ENCODE results near the gene SLC46A2. TPM values are rescaled to one million over a fixed set of nuclear protein-coding genes. Genes with fewer than 3 reads are reported as not detected.

The SLC46A2 gene
- total RNA-seq = not detected

DNA sequence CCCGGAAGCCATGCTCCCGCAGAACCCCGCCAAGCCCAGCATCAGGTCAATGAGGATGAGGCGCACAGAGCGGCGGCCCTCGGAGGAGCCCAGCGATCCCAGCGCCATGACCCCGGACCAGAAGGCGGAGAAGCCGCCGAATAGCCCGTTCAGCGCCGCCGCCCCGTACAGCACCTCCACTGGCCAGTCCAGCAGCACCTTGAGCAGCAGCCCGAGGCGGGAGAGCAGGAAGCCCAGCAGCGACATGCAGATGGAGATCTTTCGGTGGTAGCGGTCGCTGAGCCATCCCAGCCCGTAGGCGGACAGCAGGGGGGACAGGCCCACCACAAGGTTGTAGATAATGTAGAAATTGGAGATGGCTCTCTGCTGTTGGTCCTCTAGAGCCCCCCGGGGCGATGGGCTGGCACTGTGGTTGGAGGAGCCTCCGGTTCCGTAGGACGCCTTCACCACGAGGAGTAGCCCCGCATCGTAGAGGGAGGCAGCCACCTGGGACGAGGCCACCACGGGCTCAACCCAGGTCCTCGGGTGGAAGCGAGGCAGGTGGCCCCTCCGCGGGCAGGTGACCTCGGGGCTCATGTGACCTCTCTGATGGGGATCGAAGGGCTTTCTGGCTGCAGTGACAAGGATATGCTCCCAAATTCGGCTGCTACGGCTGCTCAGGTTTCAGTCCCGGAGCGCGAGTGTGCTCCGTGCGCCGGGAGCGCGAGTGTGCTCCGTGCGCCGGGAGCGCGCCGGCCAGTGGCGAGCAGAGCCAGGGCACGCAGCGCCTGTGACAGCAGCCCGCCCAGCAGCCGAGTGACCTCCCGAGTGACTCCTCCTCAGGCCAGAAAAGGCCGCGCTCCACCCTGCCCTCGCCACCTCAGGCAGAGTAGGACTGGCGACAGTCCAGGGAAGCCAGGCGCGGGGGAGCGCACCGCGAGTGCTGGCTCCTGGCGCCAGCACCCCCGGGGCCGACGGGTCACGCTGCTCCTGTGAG lies at the start of gene SLC46A2:
Gene SLC46A2 (minus strand): TSS at position 771 of the 976 bp plus-strand sequence. CDS start 195 bp downstream, at position 576.
- H3K27me3 Mint-ChIP-seq = peaks cover 26% of the 10 kb centered on the region
- ATAC-seq (replicated peaks) = no peak
- H3K4me1 Mint-ChIP-seq = no peaks in the 10 kb centered on the region
- no peak within 1 kb of the TSS for H3K27ac Mint-ChIP-seq
- no peak within 1 kb of the TSS for H3K4me3 Mint-ChIP-seq
- no peaks in the 10 kb centered on the region for H3K36me3 Mint-ChIP-seq (ENCODE audit: low read depth)
- H3K9me3 Mint-ChIP-seq = no peaks in the 10 kb centered on the region

- Mint-ChIP-seq H3K9me3 (no peaks in the 10 kb centered on the region), H3K4me3 (no peak overlapping the region), H3K36me3 (ENCODE audit: low read depth) (no peaks in the 10 kb centered on the region), H3K27me3 (peaks cover 26% of the 10 kb centered on the region), H3K27ac (no peak overlapping the region), H3K4me1 (no peaks in the 10 kb centered on the region)
- no peak for ATAC-seq (replicated peaks)
Observed at GRCh38 chr9:112939418-112939817, 48.7 kb upstream of the SLC46A2 start.

- ATAC-seq (replicated peaks) = no peak
- H3K36me3 Mint-ChIP-seq (ENCODE audit: low read depth) = no peaks in the 10 kb centered on the region
Observed at GRCh38 chr9:112933696-112934095, 43.0 kb upstream of the SLC46A2 start.

DNA sequence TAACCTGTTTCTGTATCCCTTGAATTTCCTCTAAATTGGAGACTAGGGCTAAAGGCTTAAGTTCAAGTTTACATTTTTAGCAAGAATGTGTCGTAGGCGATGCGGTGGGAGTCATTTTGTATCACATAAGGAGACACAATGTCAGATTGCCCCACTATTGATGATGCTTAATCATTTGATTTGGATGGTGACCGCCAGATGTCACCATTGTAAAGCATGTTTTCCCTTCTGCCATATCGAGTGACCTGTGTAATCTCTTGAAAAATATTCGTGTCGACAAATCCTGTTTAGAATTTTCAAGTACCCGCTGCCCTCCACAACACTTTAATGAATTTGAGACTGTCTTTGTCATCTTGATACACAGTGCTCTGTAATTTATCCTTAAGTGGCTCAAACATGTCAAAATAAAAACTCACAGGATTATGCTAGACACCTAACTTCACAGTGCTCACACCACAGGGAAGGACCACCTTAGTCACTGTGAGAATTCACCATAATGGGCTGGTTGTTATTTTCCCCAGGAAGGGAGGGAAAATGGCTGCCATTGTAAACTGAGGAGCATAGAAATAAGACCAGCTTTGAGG lies 34.5 kb upstream of the SLC46A2 start:
- peaks cover 20% of the 10 kb centered on the region for H3K27me3 Mint-ChIP-seq
- no peaks in the 10 kb centered on the region for H3K36me3 Mint-ChIP-seq (ENCODE audit: low read depth)
- peak; percentile 40 for ATAC-seq (replicated peaks)
- no peaks in the 10 kb centered on the region for H3K4me1 Mint-ChIP-seq
- H3K27ac Mint-ChIP-seq = no peak overlapping the region
- H3K4me3 Mint-ChIP-seq = no peak overlapping the region
- no peaks in the 10 kb centered on the region for H3K9me3 Mint-ChIP-seq

More at GRCh38 chr9:112933696-112934095, 43.0 kb upstream of the SLC46A2 start:
- peaks cover 24% of the 10 kb centered on the region for H3K27me3 Mint-ChIP-seq
- H3K9me3 Mint-ChIP-seq = no peaks in the 10 kb centered on the region
- no peak overlapping the region for H3K4me3 Mint-ChIP-seq
- no peaks in the 10 kb centered on the region for H3K4me1 Mint-ChIP-seq
- no peak overlapping the region for H3K27ac Mint-ChIP-seq

DNA sequence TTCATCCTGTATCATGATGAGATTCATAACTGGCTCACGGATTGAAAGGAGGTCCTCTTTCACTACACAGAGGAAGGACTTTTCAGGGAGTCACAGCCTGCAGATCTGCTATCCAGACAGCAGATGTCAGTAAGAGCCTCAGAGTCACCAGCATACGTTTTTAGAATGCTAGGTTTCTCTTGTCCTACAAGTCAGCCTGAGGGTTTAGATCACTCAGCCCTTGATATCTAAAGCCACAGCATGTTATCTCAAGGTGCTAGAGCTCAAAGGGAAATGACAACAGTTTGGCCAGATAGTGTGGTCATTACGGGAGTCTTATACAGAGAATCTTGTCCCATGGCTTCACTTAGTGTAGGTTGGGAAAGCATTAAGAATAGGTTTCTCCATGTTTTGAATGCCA lies 30.9 kb upstream of the SLC46A2 start:
- Mint-ChIP-seq H3K36me3 (ENCODE audit: low read depth) (no peaks in the 10 kb centered on the region), H3K27ac (no peak overlapping the region), H3K4me1 (no peaks in the 10 kb centered on the region), H3K4me3 (no peak overlapping the region), H3K27me3 (peaks cover 23% of the 10 kb centered on the region), H3K9me3 (no peaks in the 10 kb centered on the region)
- ATAC-seq (replicated peaks) = no peak

DNA sequence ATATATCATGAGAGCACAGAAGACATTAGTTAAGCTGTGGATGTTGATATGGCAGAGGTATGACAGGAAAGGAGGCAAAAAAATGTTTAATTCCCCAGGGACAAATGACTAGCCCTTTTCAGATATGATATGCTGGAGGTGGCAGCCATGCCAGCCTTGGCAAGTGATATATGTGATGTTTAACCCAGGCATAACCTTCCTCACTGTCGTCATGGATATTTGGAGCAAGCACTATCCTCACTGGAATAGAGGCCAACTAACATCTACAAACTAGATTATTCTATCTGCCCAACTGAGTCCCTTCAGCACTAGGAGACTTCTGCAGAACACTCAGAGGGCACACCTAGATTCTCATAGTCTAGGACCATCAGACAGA lies 27.3 kb upstream of the SLC46A2 start:
- Mint-ChIP-seq H3K27ac (no peak overlapping the region), H3K9me3 (no peaks in the 10 kb centered on the region), H3K36me3 (ENCODE audit: low read depth) (no peaks in the 10 kb centered on the region), H3K4me3 (no peak overlapping the region), H3K27me3 (peaks cover 24% of the 10 kb centered on the region), H3K4me1 (no peaks in the 10 kb centered on the region)
- ATAC-seq (replicated peaks) = no peak

DNA sequence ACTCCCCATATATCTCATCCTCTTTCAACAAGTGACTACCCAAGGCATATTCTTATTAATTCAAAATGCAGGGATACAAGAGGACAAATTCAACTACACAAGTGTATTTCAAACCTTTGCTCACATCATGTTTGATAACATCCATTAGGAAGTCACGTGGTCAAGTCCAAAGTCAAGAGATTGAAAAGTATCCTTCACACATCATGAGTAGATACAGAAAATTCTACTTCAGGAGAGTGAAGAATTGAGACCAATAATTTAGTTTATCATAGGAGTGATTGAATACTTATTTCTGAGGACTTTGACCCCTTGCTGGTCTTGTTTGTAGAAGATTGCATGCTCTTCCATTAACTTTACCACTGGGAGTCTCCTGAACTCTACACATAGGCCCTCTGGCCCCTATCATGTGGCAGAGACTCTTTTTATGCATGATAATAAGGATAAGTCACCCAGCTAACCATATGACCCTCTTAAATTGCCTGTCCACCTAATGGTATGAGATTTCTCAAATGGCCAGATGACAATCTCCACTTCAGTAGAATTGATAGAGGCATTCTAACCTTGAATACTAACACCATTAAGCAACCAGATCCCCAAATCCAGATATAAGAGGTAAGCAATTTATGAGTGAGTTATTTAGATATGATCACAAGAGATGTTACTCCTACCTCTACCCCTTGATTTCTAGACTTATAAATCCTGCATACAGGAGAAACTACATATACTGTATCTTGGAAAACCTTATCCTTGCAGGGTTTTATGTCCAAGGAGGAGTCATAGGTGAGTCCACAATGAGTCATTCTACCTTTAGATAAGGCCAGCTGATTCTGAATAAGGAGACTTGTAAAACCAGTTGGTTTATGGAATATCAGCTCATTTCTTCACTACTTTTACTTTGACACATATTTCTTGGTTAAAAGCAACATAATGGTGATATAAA lies 26.6 kb upstream of the SLC46A2 start:
- no peaks in the 10 kb centered on the region for H3K9me3 Mint-ChIP-seq
- no peak overlapping the region for H3K27ac Mint-ChIP-seq
- peaks cover 28% of the 10 kb centered on the region for H3K27me3 Mint-ChIP-seq
- no peaks in the 10 kb centered on the region for H3K4me1 Mint-ChIP-seq
- no peak for ATAC-seq (replicated peaks)
- no peaks in the 10 kb centered on the region for H3K36me3 Mint-ChIP-seq (ENCODE audit: low read depth)
- no peak overlapping the region for H3K4me3 Mint-ChIP-seq

DNA sequence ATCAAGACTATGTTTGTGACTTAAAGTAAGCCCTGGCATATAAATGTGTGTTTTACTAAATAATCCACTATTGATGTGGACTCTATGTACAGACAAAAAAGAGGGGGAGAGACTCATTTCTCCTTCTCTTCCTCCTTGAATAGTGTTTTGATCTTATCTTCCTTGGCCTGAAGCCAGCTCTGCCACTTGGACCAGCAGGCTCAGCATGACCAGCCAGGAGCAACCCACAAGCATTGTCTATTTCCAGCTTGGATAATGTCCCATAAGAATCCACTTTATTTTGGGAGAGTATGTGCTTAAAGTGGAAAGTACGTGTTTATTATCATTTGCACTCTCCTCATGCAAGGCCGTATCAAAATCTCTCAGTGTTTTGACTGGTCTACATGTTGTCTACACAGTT lies 23.8 kb upstream of the SLC46A2 start:
- Mint-ChIP-seq H3K9me3 (no peaks in the 10 kb centered on the region), H3K4me1 (no peaks in the 10 kb centered on the region), H3K27me3 (peaks cover 19% of the 10 kb centered on the region), H3K4me3 (no peak overlapping the region), H3K27ac (no peak overlapping the region), H3K36me3 (ENCODE audit: low read depth) (no peaks in the 10 kb centered on the region)
- ATAC-seq (replicated peaks) = no peak

- Mint-ChIP-seq H3K9me3 (no peaks in the 10 kb centered on the region), H3K36me3 (ENCODE audit: low read depth) (no peaks in the 10 kb centered on the region), H3K27ac (no peak overlapping the region), H3K27me3 (peaks cover 20% of the 10 kb centered on the region), H3K4me1 (no peaks in the 10 kb centered on the region), H3K4me3 (no peak overlapping the region)
- no peak for ATAC-seq (replicated peaks)
Observed at GRCh38 chr9:112913326-112913725, 22.6 kb upstream of the SLC46A2 start.

DNA sequence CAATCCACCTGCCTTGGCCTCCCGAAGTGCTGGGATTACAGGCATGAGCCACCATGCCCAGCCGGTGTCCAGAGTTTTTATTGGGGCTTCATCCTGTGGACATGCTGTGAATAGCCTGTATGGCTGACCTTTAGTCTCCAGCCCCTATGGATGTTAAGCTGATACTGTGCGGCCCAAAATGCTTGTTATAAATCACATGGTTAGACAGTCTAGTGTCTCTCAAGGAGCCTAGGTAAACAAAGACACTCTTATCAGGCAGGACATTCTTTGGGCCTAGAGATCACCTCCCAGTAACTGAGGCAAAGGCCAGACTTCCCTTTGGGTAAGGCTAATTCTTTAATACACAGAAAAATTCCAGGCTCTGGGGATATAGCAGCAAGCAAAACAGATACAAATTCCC lies 22.0 kb upstream of the SLC46A2 start:
- peaks cover 16% of the 10 kb centered on the region for H3K27me3 Mint-ChIP-seq
- no peaks in the 10 kb centered on the region for H3K36me3 Mint-ChIP-seq (ENCODE audit: low read depth)
- no peaks in the 10 kb centered on the region for H3K9me3 Mint-ChIP-seq
- ATAC-seq (replicated peaks) = no peak
- H3K27ac Mint-ChIP-seq = no peak overlapping the region
- no peaks in the 10 kb centered on the region for H3K4me1 Mint-ChIP-seq
- H3K4me3 Mint-ChIP-seq = no peak overlapping the region

- no peak overlapping the region for H3K27ac Mint-ChIP-seq
- H3K27me3 Mint-ChIP-seq = peaks cover 16% of the 10 kb centered on the region
- H3K9me3 Mint-ChIP-seq = no peaks in the 10 kb centered on the region
- H3K4me3 Mint-ChIP-seq = no peak overlapping the region
- no peaks in the 10 kb centered on the region for H3K36me3 Mint-ChIP-seq (ENCODE audit: low read depth)
- ATAC-seq (replicated peaks) = no peak
- H3K4me1 Mint-ChIP-seq = no peaks in the 10 kb centered on the region
Observed at GRCh38 chr9:112911736-112912135, 21.1 kb upstream of the SLC46A2 start.

GRCh38 chr9:112905084-112905483 lies 14.4 kb upstream of the SLC46A2 start:
- Mint-ChIP-seq H3K4me3 (no peak overlapping the region), H3K36me3 (ENCODE audit: low read depth) (no peaks in the 10 kb centered on the region), H3K9me3 (no peaks in the 10 kb centered on the region), H3K27ac (no peak overlapping the region), H3K27me3 (peaks cover 21% of the 10 kb centered on the region), H3K4me1 (peaks cover 5% of the 10 kb centered on the region)
- ATAC-seq (replicated peaks) = no peak

GRCh38 chr9:112900901-112901300 lies 10.2 kb upstream of the SLC46A2 start:
- no peak for ATAC-seq (replicated peaks)
- no peak overlapping the region for H3K4me3 Mint-ChIP-seq
- peaks cover 3% of the 10 kb centered on the region for H3K9me3 Mint-ChIP-seq
- peaks cover 5% of the 10 kb centered on the region for H3K4me1 Mint-ChIP-seq
- peaks cover 34% of the 10 kb centered on the region for H3K27me3 Mint-ChIP-seq
- H3K27ac Mint-ChIP-seq = no peak overlapping the region
- H3K36me3 Mint-ChIP-seq (ENCODE audit: low read depth) = no peaks in the 10 kb centered on the region

- Mint-ChIP-seq H3K9me3 (peaks cover 6% of the 10 kb centered on the region), H3K4me3 (no peak overlapping the region), H3K4me1 (peaks cover 5% of the 10 kb centered on the region), H3K27me3 (peaks cover 38% of the 10 kb centered on the region), H3K27ac (no peak overlapping the region), H3K36me3 (ENCODE audit: low read depth) (no peaks in the 10 kb centered on the region)
- no peak for ATAC-seq (replicated peaks)
Observed at GRCh38 chr9:112900488-112900887, 9.8 kb upstream of the SLC46A2 start.

Data from activated T-helper 17 cell treated with anti-CD3 and anti-CD28 coated beads, Interleukin-2, amount 50 U/mL, for 72 hours (primary cell).